ENCODE data around the gene RAB3A.

- TF ChIP-seq CTCF (conservative IDR thresholded peaks at IDR 0.05; ENCODE audit: low read length) (no peak), EZH2phosphoT487 (IDR thresholded peaks at IDR 0.05; ENCODE audit: borderline replicate concordance) (no peak)
Observed at GRCh38 chr19:18225702-18226468, 22.0 kb upstream of the RAB3A start, which contains the start of gene PDE4C.
